PC-9 (cell line): ENCODE results near the gene PRAMEF5.
"Not testable (repeated sequence)": the region's sequence is repeated elsewhere in the genome, so short reads cannot be mapped to it uniquely, and the experiment has no call there.

Experiments used
- EZH2 ChIP-seq: fragments of 200-600 bp; sonication (generic); IDR thresholded peaks from 2 replicates; pipeline ENCODE4 v1.8.0; 2017; ENCODE audit warnings: antibody characterized with exemption, low read depth
- TF ChIP-seq, protein P1 (sequence below): fragments of 200-600 bp; sonication (generic); conservative IDR thresholded peaks from 2 replicates; pipeline ENCODE4 v1.6.1; 2017; ENCODE audit warnings: mixed run types, antibody characterized with exemption, mild to moderate bottlenecking, moderate library complexity

GRCh38 chr1:13297216-13297931 is 43.4 kb downstream of the PRAMEF5 start:
- TF ChIP-seq, protein P1, sequence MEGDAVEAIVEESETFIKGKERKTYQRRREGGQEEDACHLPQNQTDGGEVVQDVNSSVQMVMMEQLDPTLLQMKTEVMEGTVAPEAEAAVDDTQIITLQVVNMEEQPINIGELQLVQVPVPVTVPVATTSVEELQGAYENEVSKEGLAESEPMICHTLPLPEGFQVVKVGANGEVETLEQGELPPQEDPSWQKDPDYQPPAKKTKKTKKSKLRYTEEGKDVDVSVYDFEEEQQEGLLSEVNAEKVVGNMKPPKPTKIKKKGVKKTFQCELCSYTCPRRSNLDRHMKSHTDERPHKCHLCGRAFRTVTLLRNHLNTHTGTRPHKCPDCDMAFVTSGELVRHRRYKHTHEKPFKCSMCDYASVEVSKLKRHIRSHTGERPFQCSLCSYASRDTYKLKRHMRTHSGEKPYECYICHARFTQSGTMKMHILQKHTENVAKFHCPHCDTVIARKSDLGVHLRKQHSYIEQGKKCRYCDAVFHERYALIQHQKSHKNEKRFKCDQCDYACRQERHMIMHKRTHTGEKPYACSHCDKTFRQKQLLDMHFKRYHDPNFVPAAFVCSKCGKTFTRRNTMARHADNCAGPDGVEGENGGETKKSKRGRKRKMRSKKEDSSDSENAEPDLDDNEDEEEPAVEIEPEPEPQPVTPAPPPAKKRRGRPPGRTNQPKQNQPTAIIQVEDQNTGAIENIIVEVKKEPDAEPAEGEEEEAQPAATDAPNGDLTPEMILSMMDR = not testable (repeated sequence)
- not testable (repeated sequence) for TF ChIP-seq EZH2
